ENCODE data around the gene GTF2A2.
A peak's percentile ranks its signal among the peaks of the same experiment; 100 is the strongest.

The GTF2A2 gene

GRCh38 chr15:59598461-59598860 is 58.9 kb downstream of the GTF2A2 start:
- H3K27ac ChIP-seq = no peak overlapping the region
- DNase-seq (ENCODE audit: low spot score) = no peak
- no peak for TF ChIP-seq CTCF (conservative IDR thresholded peaks at IDR 0.05; ENCODE audit: low read depth)
- ChIA-PET POLR2A (ENCODE audit: low non-redundant PET) (no interaction called here), CTCF (interaction anchor here (0.5 to 0.7 kb wide), 3 partner anchors 9 to 35 kb away, joined by 3 to 5 read pairs (median 4); no protein-coding TSS in a partner anchor)

- no peak for DNase-seq (ENCODE audit: low spot score)
- TF ChIP-seq CTCF (conservative IDR thresholded peaks at IDR 0.05; ENCODE audit: low read depth) = no peak
- ChIA-PET POLR2A (ENCODE audit: low non-redundant PET) (no interaction called here), CTCF (interaction anchor here (0.6 kb wide), 2 partner anchors 21 to 265 kb away, joined by 3 read pairs; no protein-coding TSS in a partner anchor)
- no peak overlapping the region for H3K27ac ChIP-seq
Measured at GRCh38 chr15:59596640-59597039, 60.7 kb downstream of the GTF2A2 start.

DNA sequence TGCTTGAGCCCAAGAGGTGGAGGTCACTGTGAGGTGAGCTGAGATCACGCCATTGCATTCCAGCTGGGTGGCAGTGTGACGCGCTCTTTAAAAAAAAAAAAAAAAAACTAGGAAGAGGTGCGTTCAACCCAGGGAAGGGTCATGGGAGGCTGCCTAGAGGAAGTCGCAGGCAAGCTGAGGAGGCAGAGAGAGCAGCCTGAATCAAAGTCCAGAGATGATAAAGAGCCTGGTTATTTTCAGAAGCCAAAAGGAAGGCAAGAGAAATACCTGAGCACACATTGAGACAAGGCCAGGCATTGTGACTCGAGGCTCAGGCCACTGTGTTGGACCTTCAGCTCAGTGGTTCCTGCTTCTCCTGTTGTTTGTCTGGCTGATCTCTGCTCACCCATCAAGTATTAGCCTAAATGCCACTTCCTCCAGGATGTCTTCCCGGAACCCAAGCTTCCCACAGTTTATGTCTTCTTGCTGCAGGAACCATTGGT is 61.8 kb downstream of the GTF2A2 start:
- ChIA-PET POLR2A (ENCODE audit: low non-redundant PET) (no interaction called here), CTCF (interaction anchor here (0.6 to 2.3 kb wide), 2 partner anchors 63 to 1006 kb away, joined by 4 to 11 read pairs; no protein-coding TSS in a partner anchor)
- H3K27ac ChIP-seq = no peak overlapping the region
- TF ChIP-seq CTCF (conservative IDR thresholded peaks at IDR 0.05; ENCODE audit: low read depth) = no peak
- no peak for DNase-seq (ENCODE audit: low spot score)

DNA sequence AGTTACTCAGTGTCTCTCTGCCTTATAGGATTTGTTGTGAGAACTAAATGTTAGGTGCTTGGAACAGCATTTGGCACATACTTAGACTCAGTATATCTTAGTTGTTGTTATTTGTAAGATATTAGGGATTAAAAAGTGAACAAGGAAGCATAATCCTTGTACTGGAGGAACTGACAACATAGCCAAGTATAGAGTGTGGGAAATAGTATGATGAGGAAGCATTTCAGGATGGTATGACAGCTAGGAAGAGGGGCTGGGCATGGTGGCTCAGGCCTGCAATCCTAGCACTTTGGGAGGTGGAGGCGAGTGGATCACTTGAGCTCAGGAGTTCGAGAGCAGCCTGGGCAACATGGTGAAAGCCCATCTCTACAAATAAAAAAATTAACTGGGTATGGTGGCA is 62.3 kb downstream of the GTF2A2 start:
- ChIA-PET POLR2A (ENCODE audit: low non-redundant PET) (no interaction called here), CTCF (interaction anchor here (0.6 to 2.3 kb wide), 2 partner anchors 29 to 62 kb away, joined by 3 to 11 read pairs; no protein-coding TSS in a partner anchor)
- DNase-seq (ENCODE audit: low spot score) = no peak
- no peak overlapping the region for H3K27ac ChIP-seq
- TF ChIP-seq CTCF (conservative IDR thresholded peaks at IDR 0.05; ENCODE audit: low read depth) = no peak

DNA sequence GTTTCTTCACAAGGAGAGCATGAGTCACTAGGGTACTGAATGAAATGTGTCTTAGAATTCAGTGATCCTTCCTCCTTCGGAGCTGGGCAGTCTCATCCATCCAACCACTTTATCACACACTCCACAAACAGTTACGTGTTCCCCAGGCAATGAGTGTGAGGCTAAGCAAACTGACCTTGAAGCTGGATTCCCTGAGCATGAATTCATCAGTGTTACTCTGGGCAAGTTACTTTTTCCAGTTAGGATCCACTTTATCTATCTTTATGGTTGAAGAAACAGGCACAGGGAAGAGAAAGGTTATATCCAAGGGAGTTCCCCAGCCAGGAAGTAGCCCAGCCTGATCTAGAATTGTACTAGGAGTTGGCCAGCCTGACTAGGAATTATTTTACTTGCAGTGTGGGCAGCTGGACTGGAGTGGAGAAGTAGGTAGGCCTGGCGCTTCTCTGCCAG is 62.8 kb downstream of the GTF2A2 start:
- DNase-seq (ENCODE audit: low spot score) = peak; percentile 54
- ChIA-PET CTCF (interaction anchor here (0.6 to 2.3 kb wide), 4 partner anchors 29 to 98 kb away, joined by 3 to 11 read pairs (median 4); no protein-coding TSS in a partner anchor), POLR2A (ENCODE audit: low non-redundant PET) (no interaction called here)
- no peak overlapping the region for H3K27ac ChIP-seq
- no peak for TF ChIP-seq CTCF (conservative IDR thresholded peaks at IDR 0.05; ENCODE audit: low read depth)

DNA sequence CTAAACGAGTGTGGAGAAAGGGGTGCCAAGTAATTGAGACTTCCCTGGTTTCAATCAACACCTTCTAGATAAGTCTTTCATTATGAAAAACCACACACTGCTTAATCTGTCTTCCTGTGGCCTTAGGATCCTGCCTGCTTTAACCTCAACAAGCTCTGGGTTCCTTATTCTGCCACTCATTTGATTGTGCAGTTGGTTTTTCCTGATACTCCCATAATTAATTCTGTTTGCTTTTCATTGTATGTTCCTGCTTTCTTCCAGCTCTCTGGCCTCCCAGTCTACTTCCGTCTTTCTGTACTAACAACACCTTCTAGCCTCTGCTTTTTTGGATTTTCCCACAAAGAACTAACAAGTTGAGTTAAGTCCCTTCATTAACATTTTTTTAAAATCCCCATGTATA is 66.0 kb downstream of the GTF2A2 start:
- H3K27ac ChIP-seq = no peak overlapping the region
- no peak for DNase-seq (ENCODE audit: low spot score)
- POLR2A ChIA-PET (ENCODE audit: low non-redundant PET) = no interaction called here
- CTCF ChIA-PET = interaction anchor here (0.5 to 0.6 kb wide), 2 partner anchors 38 to 307 kb away, joined by 3 read pairs; no protein-coding TSS in a partner anchor
- TF ChIP-seq CTCF (conservative IDR thresholded peaks at IDR 0.05; ENCODE audit: low read depth) = no peak
